ENCODE results near the gene SH3BGRL3. TPM values are rescaled to one million over a fixed set of nuclear protein-coding genes. Genes with fewer than 3 reads are reported as not detected.

SH3BGRL3 gene
- total and polyA plus RNA-seq, 2 of the 13 experiments (the other 11 are each of a cell fraction or from before 2014, with no cell fraction given), result 11.4 to 12.2 TPM

DNA sequence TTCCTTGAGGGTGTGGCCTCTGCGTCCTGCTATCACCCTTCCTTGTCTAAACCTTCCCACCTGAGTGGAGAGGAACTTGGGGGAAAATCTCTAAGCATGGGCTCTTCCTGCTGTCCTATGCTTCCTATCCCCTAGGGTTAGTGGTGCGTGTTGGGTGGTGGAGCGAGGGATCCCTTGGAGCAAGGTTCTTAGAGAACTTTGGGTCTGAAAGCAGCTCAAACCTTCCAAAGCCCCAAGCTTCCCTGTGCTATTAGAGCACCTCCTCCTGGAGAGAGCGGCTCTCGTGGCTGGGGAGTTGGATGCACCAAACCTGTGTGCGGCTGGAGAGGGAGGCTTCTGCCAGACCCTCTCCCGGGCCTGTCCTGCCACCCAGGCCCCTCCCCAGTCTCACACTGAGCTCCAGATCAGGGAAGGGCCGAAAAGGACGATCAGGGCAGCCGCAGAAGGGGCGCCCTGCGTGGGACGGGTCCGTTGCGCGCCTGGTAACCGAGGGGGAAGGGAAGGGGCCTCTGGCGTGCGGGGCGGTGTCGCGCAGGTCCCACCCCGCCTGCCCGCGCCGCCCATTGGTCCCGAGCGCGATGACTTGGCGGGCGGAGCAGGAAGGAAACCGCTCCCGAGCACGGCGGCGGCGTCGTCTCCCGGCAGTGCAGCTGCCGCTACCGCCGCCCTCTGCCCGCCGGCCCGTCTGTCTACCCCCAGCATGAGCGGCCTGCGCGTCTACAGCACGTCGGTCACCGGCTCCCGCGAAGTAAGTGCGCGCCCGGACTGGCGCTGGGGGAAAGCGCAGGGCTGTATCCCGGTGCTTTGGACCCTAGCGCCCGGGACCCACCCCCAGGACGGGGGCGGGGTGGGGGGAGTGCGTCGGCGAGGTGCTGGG, at the start of gene SH3BGRL3 (continued):
- peak; percentile 83 for TF ChIP-seq GMEB1 (CRISPR knock-in tag; IDR thresholded peaks at IDR 0.05; ENCODE audit: borderline replicate concordance)
- TF ChIP-seq ZNF710 (CRISPR knock-in tag; IDR thresholded peaks at IDR 0.05; ENCODE audit: borderline replicate concordance), result peak; percentile 34; the same call in 1 of the 2 replicates
- TF ChIP-seq SMAD1 (CRISPR knock-in tag; IDR thresholded peaks at IDR 0.05; ENCODE audit: borderline replicate concordance, low read depth), result 0 out of 2 replicates have a peak, but pooled peaks have one; percentile 73
- peak; percentile 73; the same call in 1 of the 2 replicates for TF ChIP-seq TBX2 (CRISPR knock-in tag; IDR thresholded peaks at IDR 0.05; ENCODE audit: borderline replicate concordance)
- TF ChIP-seq ZNF343 (CRISPR knock-in tag; IDR thresholded peaks at IDR 0.05), result peak; percentile 77; the same call in 1 of the 2 replicates
- peak; percentile 76; the same call in 1 of the 2 replicates for TF ChIP-seq ZNF83 (CRISPR knock-in tag; IDR thresholded peaks at IDR 0.05; ENCODE audit: borderline replicate concordance)
- TF ChIP-seq SIN3B (IDR thresholded peaks at IDR 0.05; ENCODE audit: low read length), result no peak
- TF ChIP-seq KDM1A (CRISPR knock-in tag; IDR thresholded peaks at IDR 0.05), result no peak
- TF ChIP-seq ELF1 (CRISPR knock-in tag; IDR thresholded peaks at IDR 0.05), result peak; percentile 59; the same call in 1 of the 2 replicates
- TF ChIP-seq ZKSCAN1 (IDR thresholded peaks at IDR 0.05; ENCODE audit: low read length), result no peak
- TF ChIP-seq, protein P1, sequence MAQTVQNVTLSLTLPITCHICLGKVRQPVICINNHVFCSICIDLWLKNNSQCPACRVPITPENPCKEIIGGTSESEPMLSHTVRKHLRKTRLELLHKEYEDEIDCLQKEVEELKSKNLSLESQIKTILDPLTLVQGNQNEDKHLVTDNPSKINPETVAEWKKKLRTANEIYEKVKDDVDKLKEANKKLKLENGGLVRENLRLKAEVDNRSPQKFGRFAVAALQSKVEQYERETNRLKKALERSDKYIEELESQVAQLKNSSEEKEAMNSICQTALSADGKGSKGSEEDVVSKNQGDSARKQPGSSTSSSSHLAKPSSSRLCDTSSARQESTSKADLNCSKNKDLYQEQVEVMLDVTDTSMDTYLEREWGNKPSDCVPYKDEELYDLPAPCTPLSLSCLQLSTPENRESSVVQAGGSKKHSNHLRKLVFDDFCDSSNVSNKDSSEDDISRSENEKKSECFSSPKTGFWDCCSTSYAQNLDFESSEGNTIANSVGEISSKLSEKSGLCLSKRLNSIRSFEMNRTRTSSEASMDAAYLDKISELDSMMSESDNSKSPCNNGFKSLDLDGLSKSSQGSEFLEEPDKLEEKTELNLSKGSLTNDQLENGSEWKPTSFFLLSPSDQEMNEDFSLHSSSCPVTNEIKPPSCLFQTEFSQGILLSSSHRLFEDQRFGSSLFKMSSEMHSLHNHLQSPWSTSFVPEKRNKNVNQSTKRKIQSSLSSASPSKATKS (CRISPR knock-in tag; IDR thresholded peaks at IDR 0.05), result no peak
- 0 out of 2 replicates have a peak, but pooled peaks have one; percentile 20 for TF ChIP-seq TSC22D2 (CRISPR knock-in tag; IDR thresholded peaks at IDR 0.05; ENCODE audit: borderline replicate concordance)
- TF ChIP-seq REL (CRISPR knock-in tag; conservative IDR thresholded peaks at IDR 0.05), result 0 out of 2 replicates have a peak, but pooled peaks have one; percentile 62
- peak; percentile 15; the same call in 1 of the 2 replicates for TF ChIP-seq POGZ (CRISPR knock-in tag; IDR thresholded peaks at IDR 0.05)
- peak; percentile 83; the same call in 1 of the 2 replicates for TF ChIP-seq ZNF709 (CRISPR knock-in tag; IDR thresholded peaks at IDR 0.05)
- peak; percentile 63; the same call in 1 of the 2 replicates for TF ChIP-seq ZNF281 (CRISPR knock-in tag; IDR thresholded peaks at IDR 0.05; ENCODE audit: borderline replicate concordance)
- TF ChIP-seq CBFB (CRISPR knock-in tag; IDR thresholded peaks at IDR 0.05), result peak; percentile 31; the same call in 1 of the 2 replicates
- peak; percentile 70 for TF ChIP-seq REPIN1 (CRISPR knock-in tag; IDR thresholded peaks at IDR 0.05; ENCODE audit: borderline replicate concordance, low read depth)
- TF ChIP-seq SYNCRIP (IDR thresholded peaks at IDR 0.05; ENCODE audit: insufficient read depth, low read depth, low read length), result no peak
